Left ventricle myocardium superior (tissue), 1 donor: ENCODE data around the gene MYDGF. TPM values are rescaled to one million over a fixed set of nuclear protein-coding genes. Genes with fewer than 3 reads are reported as not detected.
"Not testable (repeated sequence)": the region's sequence is repeated elsewhere in the genome, so short reads cannot be mapped to it uniquely, and the experiment has no call there.

ENCODE experiments used
- ATAC-seq: fragments of 200-7000 bp; cut with Tn5 transposase; one replicate; pipeline ENCODE4 v1.9.1; 2020; ENCODE audit warnings: mild to moderate bottlenecking, moderate library complexity
- DNase-seq: peaks from one replicate; pipeline ENCODE4 v3.0.0-alpha.2; 2020
- intact Hi-C: fragments of 100-400 bp; cut with micrococcal nuclease; formaldehyde crosslinking; loops from one replicate; pipeline ENCODE4 v1.11.0; 2022
- total RNA-seq: library from RNA; stranded (reverse); fragmentation: NEBNext Ultra II Directional; extraction: Animal tissue kit (Norgen Biotek cat#: 25700); gene quantifications from one replicate; pipeline ENCODE4 v1.2.1, GENCODE V29; 2021
- donor health status: DM: no; HTN: yes; CAD: no; lungs with severe emphysema.

MYDGF gene
- total RNA-seq, 1 donor from 2014 or later: 27.0 TPM

DNA sequence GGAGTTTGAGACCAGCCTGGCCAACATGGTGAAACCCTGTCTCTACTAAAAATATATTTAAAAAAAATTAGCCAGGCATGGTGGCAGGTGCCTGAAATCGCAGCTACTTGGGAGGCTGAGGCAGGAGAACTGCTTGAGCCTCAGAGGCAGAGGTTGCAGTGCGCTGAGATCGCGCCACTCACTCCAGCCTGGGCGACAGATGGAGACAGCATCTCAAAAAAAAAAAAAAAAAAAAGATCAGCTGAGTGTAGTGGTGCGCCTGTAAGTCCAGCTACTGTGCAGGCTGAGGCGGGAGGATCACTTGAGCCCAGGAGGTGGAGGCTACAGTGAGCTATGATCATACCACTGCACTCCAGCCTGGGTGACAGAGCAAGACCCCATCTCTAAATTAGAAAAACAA lies 9.9 kb upstream of the MYDGF start:
- DNase-seq, ATAC-seq, intact Hi-C loops: not testable (repeated sequence)

DNA sequence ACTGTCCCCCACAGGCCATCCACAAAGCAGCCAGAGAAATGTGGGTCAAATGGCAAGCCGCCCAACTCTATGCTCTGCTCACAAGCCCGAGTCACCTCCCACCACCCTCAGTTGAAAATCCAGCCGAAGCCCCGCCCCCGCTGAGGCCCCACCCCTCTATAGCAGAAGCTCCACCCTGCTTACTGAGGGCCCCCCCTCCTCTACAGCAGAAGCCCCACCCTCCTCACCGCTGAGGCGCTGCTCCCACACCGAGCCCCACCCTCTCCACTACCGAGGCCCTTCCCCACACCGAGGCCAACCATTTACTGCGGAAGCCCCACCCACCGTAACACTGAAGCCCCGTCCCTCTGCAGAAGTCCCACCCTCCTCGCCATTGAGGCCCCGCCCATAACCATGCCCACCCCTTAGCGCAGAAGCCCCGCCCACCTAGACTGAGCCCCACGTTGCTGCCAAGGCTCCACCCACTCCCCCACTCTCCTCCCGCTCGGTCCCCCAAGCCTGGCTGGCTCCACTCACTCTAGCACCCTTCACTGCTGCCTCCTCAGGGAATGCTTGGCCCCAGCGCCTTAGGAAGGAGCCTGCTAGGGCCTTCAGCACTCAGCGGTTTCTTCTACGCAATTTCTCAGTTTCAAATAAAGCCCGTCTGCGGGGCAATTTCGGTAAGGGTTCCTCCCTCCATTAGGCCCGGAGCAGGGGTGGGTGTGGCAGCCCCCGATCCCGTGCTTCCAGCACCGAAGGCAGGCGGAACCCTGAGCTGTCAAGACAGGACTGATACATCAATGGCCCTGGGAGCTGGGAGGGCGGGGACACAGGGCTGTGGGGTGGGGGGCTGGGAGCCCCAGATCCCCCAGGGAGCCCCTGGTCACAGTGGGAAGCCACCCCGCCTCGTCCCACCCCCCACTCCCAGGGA lies 9.0 kb upstream of the MYDGF start:
- intact Hi-C loops: no loop called here
- ATAC-seq: peak; percentile 7
- no peak for DNase-seq

DNA sequence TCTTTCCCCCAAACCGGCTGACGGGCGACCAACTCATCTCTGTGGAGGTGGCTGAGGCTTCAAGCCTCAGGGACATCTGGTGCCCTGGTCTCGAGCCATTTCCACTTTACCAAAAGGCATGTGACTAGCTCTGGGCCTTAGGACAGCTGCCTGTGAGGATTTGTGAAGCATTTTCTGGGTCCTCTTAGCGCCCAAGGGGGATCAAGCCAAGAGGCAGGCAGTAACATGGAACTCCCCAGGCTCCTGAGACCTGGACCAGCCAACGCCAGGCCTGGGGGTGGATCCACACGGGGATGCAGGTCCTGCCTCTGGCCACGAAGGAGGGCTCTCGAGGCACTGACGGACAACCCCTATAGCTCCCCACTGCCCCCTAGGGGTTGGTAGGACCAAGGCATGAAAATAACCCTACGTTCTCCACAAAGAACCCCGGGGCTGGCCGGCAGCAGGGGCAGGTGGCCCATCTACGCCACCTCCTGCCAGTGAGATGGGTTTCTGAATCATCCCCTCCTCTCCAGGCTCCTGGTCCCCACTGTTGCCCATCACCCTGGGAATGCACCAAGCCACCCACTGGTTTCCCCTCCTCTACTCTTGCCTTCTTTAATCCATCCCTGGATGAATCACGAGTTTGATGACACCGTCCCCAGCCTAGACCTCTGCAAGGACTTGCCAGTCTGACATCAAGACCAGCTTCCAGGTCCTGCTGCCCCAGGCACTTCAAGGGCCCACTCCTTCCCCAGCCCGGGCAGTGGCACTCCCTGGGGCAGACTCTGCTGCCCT lies 7.0 kb upstream of the MYDGF start:
- DNase-seq (peak; percentile 65), ATAC-seq (peak; percentile 67)
- intact Hi-C loops: no loop called here

DNA sequence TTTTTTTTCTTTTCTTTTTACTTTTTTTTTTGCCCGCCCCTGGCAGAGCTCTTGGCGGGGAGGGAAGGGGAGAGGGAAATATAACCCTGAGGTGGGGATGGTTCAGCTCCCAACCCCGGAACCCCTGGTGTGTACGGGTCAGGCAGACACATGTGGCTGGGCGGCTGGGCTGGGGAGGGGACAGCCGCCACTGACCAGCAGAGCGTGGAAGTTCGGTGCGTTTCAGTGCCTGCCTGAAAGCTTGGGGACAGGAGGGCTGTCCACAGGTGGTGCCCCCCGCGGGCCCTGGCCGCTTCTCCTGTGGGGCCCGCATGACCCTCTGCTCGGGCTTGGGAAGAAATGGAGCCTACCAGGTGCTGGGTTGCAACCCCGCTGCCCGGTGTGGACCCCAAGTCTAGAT lies 5.2 kb upstream of the MYDGF start:
- DNase-seq (no peak), ATAC-seq (no peak)
- intact Hi-C loops: no loop called here

DNA sequence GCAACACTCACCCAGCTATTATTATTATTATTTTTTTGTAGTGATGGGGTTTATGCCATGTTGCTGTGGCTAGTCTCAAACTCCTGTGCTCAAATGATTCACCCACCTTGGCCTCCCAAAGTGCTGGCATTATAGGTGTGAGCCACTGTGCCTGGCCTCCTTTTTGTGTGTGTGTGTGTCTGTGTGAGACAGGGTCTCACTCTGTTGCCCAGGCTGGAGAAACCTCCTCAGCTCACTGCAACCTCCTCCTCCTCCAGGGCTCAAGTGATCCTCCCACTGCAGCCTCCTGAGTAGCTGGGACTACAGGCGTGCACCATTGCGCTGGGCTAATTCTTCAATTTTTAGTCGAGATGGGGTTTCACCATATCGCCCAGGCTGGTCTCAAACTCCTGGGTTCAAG lies 3.6 kb upstream of the MYDGF start:
- DNase-seq (no peak), ATAC-seq (no peak)
- intact Hi-C loops: no loop called here

DNA sequence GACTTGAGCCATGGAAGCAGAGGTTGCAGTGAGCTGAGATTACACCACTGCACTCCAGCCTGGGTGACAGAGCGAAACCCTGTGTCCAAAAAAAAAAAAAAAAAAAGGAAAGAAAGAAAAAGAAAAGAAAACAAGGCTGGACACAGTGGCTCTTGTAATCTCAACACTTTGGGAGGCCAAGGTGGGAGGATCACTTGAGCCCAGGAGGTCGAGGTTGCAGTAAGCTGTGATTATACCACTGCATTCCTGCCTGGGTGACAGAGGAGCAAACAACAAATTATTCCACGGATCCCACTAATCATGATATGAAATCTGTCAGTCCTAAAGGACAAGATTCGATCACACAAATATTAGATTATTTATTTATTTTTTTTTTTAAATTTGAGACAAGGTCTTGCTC lies 3.1 kb upstream of the MYDGF start:
- no peak for DNase-seq
- intact Hi-C loops: no loop called here
- ATAC-seq: no peak

DNA sequence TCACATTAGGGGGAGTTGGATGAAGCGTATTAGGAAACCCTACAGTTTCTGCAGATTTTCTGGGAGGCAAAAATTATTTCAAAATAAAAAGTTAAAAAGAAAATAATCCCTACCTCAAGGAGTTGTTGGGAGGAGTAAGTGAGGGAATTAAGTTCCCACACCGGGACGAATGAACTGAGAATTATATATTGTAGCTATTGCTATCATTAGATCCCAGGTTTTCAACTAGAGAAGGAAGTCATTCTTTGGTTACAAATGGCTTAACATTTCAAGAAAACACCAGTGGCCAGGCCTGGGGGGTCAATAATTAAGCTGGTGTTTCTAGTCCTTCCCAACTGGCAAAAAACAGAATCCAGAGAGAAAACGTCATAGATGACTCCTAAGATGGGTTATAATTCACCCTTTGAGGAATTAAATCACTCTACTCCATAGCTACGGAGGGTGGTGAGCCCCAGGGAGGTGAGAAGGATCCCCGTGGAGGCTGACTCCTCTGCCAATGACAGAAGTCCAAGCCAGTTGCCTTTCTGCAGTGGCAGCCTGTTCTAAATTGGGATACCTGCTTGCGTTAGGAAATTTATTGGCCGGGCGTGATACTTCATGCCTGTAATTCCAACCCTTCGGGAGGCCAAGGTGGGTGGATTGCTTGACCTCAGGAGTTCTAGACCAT lies 1.2 kb upstream of the MYDGF start:
- intact Hi-C loops: no loop called here
- ATAC-seq (peak; percentile 32), DNase-seq (no peak)

DNA sequence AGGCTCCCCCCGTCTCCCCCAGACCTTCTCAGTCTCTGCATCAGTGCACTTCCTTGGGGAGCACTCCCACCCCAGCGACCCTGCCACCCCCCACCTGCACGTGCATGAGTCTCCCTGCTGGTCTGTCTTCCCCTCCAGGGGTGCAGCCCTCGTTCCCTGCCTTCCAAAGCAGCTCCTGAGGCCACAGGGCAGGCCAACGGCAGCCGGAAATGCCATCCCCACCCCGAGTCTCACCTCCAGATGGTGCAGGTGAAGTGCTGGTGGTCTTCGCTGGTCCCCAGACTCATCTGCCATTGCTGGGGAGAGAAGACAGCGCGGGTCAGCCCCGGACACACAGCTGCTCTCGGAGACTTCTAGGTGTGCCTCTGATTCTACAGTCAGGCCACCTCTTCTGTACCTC lies 5.5 kb downstream of the MYDGF start:
- ATAC-seq (no peak), DNase-seq (no peak)
- intact Hi-C loops: no loop called here

DNA sequence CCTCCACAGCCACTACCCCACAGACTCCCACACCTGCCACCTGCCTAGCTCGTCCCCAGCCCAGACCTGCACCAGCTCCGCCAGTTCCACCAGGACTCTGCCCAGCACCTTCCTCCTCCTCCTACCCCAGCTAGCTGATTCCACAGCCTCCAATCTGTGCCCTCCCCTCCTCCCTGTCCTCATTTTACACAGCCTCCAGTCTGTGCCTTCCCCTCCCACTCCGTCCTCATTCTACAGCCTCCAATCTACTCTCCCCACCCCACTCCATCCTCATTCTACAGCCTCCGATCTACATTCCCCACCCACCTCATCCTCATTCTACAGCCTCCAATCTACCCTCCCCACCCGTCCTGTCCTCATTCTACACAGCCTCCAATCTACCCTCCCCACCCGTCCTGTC lies 7.3 kb downstream of the MYDGF start:
- DNase-seq (no peak), ATAC-seq (no peak)
- intact Hi-C loops: no loop called here

DNA sequence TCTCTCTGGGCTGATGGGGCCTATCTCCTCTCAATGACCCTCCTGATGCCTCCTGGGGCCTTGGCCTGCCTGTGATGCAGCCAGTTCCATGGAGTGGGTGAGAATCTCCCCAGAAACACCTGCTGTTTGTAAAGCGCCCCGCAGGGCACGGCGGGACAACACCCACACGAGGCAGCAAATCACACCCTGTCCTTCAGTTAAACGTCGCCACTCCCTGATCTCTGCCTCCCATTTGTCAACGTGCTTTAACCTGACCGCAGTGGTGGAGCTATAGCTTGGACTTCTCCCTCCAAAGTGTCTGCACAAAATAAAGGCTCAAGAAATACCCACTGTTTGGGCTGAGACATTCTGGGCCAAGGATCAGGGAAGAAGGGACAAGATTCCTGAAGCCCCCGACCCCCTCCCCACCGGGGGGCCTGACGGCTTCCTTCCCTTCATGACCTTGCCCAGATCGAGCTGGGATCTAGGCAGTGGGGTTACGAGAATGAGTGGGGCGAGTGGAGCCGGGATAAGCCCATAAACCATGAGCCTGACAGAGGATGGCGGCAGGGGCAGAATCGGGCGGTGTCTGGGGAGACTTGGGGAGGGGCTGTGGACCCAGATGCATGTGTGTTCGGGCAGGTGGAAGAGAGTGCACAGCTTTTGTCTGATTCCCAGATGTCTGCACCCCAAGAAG lies 8.0 kb downstream of the MYDGF start:
- no peak for DNase-seq
- ATAC-seq: no peak
- intact Hi-C loops: no loop called here

DNA sequence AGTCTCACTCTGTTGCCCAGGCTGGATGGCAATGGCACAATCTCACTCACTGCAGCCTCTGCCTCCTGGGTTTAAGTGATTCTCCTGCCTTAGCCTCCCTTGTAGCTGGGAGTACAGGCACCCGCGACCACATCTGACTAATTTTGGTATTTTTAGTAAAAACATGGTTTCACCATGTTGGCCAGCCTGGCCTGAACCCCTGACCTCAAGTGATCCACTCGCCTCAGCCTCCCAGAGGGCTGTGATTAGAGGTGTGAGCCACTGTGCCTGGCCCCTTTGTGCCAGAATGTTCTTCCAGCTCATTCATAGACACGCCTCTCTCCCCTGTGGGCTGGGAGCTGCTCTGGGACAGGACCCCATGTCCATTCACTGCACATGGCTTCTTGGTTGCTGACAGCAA lies 9.1 kb downstream of the MYDGF start:
- ATAC-seq (no peak), DNase-seq (no peak)
- intact Hi-C loops: no loop called here

DNA sequence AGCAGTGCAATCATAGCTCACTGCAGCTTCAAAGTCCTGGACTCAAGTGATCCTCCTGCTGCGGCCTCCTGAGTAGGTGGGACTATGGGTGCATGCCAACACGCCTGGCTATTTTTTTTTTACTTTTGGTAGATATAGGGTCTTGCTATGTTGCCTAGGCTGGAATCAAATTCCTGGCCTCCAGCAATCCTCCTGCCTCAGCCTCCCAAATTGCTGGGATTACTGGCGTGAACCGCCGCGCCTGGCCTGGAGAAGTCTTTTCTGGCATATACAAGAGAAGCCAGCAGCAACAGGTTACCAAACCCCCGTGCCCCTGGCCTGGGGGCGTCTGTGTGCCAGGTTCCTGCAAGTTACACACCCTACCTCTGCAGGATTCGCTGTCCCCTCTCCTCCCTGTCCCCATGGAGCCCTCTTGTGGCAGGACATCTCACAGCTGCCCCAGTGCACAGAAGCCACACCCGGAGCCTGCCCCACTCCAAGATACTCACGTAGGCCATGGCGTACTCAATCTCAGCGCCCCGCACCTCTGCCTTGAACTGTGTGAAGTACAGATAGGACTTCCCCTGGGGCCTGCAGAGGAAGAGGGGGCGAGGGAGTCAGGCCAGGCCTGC lies 9.9 kb downstream of the MYDGF start:
- intact Hi-C loops: no loop called here
- DNase-seq (no peak), ATAC-seq (peak; percentile 62)

DNA sequence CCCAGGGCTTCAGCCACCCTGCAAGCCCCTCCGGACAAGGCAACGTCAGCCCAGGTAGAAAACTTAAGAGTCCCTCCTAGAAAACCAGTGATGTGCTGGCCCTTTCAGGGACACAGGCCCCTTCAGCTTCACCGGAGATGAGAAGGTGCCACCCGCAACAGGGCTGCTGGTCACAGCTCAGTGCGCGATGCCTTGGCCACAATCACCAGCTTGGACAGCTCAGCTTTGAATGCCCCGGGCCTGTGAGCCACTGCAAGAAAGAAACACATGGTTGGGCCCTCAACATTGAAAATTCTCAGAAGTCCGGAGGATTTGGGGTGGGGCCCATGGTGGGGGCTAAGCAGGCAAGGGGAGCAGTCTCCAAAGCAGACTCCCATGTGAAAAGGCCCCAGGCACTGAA lies 12.3 kb downstream of the MYDGF start:
- DNase-seq (no peak), ATAC-seq (no peak)
- intact Hi-C loops: no loop called here

DNA sequence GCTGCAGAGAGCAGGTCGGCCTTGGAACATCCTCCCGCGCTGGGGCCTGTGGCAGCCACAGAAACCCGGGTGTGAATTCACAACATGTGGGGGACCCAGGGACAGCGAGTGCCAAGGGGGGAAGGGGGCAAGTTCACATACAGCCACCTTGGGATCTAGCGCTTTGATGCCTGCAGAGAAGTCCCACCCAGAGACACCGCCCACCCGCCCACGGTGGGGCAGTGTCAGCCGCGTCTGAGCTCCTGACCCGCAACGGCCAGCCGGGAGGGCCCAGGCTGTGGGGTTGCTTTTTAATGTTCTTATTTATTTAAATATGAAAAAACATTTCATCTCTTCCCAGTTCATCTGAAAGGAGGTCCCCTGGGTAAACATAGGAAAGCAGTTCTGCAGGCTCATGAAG lies 12.9 kb downstream of the MYDGF start:
- intact Hi-C loops: no loop called here
- ATAC-seq (no peak), DNase-seq (no peak)

DNA sequence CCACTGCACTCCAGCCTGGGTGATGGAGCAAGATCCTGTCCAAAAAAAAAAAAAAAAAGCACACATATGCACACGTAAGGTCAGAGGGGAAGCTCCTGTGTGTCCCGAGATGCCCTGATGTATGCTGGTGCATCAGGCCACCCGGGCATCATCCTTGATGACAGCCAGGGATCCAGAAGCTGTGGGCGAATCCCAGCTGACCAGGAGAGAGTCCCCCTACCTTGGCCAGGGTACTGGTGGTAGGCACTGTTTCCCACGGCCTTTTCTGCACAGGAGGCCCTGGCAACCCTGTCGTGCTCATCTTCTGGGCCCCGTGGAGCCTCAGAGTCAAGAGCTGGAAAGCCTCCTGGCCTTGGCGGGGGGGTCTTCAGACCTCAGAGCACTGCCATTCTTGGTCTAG lies 14.0 kb downstream of the MYDGF start:
- intact Hi-C loops: no loop called here
- DNase-seq: no peak
- no peak for ATAC-seq

DNA sequence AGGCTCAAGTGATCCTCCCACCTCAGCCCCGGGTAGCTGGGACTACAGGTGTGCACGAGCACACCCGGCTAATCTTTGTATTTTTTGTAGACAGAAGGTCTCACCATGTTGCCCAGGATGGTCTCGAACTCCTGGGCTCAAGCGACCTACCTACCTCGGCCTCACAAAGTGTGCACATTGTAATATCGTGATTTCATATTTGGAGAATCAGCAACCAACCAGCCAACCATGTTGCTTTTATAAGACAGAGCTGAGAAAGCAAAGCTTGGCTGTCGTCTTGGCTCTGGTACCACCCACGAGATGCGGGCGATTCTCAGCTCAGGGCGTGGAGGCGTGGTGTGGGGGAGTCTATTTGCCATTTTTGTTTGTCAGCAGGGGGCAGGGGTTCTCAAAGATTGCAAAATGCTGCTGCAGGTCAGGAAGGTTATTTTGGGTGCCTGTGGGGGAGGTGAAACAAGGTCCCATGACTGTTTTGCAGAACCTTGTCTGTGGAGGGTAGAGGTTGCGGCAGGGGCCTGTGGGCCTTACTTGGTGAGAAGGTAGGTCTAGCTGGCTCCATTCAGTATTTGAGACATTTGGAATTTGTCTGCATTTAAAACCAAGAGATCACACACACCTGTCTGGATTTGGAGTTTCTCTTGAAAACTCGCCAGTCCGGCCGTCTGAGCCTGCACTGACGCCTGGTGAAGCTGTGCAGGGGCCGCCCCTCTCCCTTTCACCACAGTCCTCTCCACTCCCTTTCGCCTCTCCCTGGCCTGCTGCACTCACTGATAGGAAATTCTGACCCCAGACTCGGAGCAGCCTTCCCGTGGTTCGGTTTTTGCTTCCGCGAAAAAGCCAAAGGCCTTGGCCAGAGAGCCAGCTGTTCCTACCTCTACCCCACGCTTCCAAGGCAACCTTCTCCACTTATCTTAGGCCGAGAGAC lies 15.4 kb downstream of the MYDGF start:
- intact Hi-C loops: no loop called here
- DNase-seq: peak; percentile 22
- ATAC-seq: peak; percentile 64

DNA sequence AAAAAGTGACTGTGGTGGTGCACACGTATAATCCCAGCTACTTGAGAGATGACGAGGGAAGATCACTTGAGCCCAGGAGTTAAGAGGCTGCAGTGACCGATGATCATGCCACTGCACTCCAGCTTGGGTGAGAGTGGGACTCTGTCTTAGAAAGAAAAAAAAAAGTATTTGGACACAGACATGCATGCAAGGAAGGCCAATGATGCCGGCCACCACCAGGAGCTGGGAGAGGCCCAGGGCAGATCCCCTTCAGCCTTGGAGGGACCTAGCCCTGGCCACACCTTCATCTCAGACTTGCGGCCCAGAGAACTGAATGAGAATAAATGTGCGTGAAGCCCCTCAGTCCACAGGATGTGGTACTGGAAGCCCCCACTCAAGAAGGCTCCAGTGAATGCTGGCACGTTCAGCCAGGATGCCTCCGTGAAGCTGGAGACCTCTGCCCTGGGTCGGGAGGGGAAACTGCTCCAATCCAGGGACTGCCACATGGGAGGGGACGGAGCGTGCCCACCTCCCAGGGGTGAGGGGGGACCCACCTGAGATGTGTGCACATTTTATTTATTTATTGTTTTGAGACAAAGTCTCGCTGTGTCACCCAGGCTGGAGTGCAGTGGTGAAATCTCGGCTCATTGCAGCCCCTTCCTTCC lies 16.2 kb downstream of the MYDGF start:
- ATAC-seq (no peak), DNase-seq (no peak)
- intact Hi-C loops: no loop called here

DNA sequence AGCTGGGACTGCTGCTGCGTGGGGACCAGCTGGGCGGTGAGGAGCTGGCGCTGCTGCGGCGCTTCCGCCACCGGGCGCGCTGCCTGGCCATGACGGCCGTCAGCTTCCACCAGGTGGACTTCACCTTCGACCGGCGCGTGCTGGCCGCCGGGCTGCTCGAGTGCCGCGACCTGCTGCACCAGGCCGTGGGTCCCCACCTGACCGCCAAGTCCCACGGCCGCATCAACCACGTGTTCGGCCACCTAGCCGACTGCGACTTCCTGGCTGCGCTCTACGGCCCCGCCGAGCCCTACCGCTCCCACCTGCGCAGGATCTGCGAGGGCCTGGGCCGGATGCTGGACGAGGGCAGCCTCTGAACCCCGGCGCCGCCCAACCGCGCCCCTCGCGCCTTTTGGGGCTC lies 18.1 kb downstream of the MYDGF start:
- DNase-seq (peak; percentile 30), ATAC-seq (no peak)
- intact Hi-C loops: no loop called here
